ENCODE measurements around the gene MGST3.

DNA sequence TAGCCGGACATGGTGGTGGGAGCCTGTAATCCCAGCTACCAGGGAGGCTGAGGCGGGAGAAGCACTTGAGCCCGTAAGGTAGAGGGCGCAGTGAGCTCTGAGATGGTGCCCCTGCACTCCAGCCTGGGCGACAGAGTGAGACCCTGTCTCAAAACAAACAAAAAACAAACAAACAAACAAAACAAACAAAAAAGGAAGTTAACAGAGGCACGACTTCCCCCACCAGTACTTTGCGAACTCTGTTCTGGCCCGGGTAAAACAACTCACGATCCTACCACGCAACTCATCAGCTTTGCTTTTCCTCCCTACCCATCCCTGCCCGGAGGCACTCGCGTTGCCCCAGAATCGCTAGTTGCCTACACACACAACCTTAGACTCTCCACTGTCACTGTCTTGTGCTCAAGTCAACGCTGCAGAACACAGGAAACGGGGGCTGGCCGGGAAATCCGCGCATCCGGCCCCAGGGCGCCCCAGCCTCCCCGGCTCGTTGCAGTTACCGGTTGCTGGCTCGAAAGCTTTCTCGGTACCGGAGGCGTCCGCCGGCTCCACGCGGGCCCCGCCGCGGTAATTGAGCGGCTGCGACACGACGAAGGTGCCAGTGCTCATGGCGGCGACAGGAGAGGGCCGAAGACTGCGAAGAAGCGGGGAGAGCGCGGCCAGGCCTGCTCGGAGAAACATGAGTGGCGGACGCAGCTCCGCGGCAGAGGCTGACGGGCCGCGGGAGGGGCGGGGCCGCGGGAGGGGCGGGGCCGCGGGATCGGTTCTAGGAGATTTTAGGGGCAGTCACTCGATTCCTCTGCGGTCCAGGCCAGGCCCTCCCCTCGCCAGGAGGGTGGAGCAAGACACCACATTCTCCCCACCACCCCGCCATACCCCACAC, 67.1 kb downstream of the MGST3 start, which contains the start of gene ALDH9A1:
- TF ChIP-seq POLR2A (IDR thresholded peaks at IDR 0.05) (peak; percentile 71), EP300 (IDR thresholded peaks at IDR 0.05) (no peak)
- TF ChIP-seq, protein P1, sequence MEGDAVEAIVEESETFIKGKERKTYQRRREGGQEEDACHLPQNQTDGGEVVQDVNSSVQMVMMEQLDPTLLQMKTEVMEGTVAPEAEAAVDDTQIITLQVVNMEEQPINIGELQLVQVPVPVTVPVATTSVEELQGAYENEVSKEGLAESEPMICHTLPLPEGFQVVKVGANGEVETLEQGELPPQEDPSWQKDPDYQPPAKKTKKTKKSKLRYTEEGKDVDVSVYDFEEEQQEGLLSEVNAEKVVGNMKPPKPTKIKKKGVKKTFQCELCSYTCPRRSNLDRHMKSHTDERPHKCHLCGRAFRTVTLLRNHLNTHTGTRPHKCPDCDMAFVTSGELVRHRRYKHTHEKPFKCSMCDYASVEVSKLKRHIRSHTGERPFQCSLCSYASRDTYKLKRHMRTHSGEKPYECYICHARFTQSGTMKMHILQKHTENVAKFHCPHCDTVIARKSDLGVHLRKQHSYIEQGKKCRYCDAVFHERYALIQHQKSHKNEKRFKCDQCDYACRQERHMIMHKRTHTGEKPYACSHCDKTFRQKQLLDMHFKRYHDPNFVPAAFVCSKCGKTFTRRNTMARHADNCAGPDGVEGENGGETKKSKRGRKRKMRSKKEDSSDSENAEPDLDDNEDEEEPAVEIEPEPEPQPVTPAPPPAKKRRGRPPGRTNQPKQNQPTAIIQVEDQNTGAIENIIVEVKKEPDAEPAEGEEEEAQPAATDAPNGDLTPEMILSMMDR (IDR thresholded peaks at IDR 0.05): no peak

All from ovary (tissue), 3 donors.